ENCODE measurements around the gene OLFM2. TPM values are rescaled to one million over a fixed set of nuclear protein-coding genes. Genes with fewer than 3 reads are reported as not detected.
"Not testable (repeated sequence)": the region's sequence is repeated elsewhere in the genome, so short reads cannot be mapped to it uniquely, and the experiment has no call there.

Gene OLFM2
- total RNA-seq, 1 donor from 2014 or later = 55.0 TPM

DNA sequence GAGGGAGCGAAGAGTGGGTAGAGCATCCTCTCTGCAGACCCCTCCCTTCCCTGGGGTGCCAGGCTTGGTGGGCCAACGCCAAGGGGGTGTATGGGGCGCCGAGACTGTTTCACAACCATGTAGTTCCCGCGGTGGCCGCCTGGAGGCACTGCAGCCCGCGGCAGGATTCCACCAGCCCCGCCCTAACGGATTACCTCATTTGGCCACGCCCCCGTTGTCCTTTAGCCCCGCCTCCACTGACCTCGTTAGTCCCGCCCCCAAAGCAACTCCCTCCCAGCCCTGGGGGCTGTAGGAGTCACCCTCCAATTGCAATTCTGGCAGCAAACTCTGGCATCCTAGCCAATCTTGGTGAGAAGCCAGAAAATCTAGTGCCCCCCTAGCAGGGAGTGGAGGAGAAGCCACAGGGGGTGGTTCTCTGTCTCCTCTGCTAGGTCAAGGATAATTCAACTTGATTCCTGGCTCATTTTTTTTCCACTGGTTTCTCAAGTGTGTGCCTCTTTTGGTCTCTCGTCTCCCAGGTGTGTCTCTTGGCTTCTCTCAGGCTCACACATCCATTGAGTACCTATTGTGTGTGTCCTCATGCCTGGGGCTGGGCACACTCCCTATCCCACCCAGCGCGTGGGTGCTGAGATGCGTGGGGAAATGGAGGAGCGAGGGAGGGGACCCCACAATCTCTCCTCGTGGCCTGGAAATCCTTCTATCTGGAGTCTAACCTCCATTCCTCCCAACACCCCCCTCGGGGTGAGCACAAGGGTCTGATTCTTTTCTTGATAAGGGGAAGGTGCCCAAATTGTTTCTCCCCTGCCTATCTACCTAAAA lies 2.0 kb downstream of the OLFM2 start:
- TF ChIP-seq, protein P1, sequence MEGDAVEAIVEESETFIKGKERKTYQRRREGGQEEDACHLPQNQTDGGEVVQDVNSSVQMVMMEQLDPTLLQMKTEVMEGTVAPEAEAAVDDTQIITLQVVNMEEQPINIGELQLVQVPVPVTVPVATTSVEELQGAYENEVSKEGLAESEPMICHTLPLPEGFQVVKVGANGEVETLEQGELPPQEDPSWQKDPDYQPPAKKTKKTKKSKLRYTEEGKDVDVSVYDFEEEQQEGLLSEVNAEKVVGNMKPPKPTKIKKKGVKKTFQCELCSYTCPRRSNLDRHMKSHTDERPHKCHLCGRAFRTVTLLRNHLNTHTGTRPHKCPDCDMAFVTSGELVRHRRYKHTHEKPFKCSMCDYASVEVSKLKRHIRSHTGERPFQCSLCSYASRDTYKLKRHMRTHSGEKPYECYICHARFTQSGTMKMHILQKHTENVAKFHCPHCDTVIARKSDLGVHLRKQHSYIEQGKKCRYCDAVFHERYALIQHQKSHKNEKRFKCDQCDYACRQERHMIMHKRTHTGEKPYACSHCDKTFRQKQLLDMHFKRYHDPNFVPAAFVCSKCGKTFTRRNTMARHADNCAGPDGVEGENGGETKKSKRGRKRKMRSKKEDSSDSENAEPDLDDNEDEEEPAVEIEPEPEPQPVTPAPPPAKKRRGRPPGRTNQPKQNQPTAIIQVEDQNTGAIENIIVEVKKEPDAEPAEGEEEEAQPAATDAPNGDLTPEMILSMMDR (IDR thresholded peaks at IDR 0.05; ENCODE audit: unreplicated experiment) = peak; percentile 86
- H3K9me3 Mint-ChIP-seq (ENCODE audit: low read depth) = no peaks in the 10 kb centered on the region
- DNase-seq (ENCODE audit: low spot score, unreplicated experiment) = peak; percentile 76
- peak overlapping the region; percentile 95 for H3K4me3 Mint-ChIP-seq (ENCODE audit: low read depth)
- peaks cover 1% of the 10 kb centered on the region for H3K36me3 Mint-ChIP-seq (ENCODE audit: insufficient read depth)
- peaks cover 12% of the 10 kb centered on the region for H3K4me1 Mint-ChIP-seq (ENCODE audit: low read depth)
- H3K27ac Mint-ChIP-seq = peak overlapping the region; percentile 69
- peaks cover 20% of the 10 kb centered on the region for H3K27me3 Mint-ChIP-seq

DNA sequence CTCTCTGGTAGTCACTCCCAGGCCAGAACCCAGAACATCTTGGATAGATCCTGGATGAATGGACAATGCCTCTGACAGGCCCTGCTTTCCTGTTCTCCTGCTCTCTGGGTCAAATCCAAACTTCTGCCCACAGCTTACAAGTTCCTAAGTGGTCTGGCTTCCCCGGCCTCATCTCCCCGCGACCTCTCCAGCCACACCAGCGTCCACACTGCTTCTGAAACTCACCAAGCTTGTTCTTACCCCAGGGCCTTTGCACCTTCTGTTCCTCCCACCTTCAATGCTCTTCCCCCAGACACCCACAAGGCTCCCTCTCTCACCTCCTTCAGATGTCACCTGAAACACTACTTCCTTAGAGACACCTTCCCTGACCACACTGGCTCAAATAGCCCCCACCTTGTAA lies 3.5 kb downstream of the OLFM2 start:
- Mint-ChIP-seq H3K27me3 (peaks cover 17% of the 10 kb centered on the region), H3K4me1 (ENCODE audit: low read depth) (peaks cover 12% of the 10 kb centered on the region), H3K4me3 (ENCODE audit: low read depth) (no peak overlapping the region), H3K9me3 (ENCODE audit: low read depth) (no peaks in the 10 kb centered on the region), H3K36me3 (ENCODE audit: insufficient read depth) (peaks cover 5% of the 10 kb centered on the region), H3K27ac (no peak overlapping the region)
- no peak for DNase-seq (ENCODE audit: low spot score, unreplicated experiment)
- TF ChIP-seq, protein P1 (IDR thresholded peaks at IDR 0.05; ENCODE audit: unreplicated experiment) = no peak

DNA sequence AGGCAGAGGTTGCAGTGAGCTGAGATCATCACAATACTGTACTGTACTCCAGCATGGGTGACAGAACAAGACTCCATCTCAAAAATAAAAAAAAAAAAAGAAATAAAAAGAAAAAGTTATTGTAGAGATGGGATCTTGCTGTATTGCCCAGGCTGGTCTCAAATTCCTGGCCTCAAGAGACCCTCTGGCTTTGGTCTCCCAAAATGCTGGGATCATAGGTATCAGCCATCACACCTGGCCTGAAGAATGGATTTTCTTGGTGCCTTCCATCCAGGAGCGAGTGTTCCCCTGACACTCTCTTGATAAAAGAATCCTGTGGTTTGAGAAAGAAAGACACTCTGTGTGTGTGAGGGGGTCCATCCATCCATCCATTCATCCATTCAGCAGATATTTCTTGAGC lies 4.7 kb downstream of the OLFM2 start:
- Mint-ChIP-seq H3K27me3 (peaks cover 8% of the 10 kb centered on the region), H3K27ac (no peak overlapping the region), H3K9me3 (ENCODE audit: low read depth) (no peaks in the 10 kb centered on the region), H3K36me3 (ENCODE audit: insufficient read depth) (peaks cover 5% of the 10 kb centered on the region), H3K4me1 (ENCODE audit: low read depth) (peaks cover 12% of the 10 kb centered on the region), H3K4me3 (ENCODE audit: low read depth) (no peak overlapping the region)
- DNase-seq (ENCODE audit: low spot score, unreplicated experiment) = no peak
- TF ChIP-seq, protein P1 (IDR thresholded peaks at IDR 0.05; ENCODE audit: unreplicated experiment) = no peak

DNA sequence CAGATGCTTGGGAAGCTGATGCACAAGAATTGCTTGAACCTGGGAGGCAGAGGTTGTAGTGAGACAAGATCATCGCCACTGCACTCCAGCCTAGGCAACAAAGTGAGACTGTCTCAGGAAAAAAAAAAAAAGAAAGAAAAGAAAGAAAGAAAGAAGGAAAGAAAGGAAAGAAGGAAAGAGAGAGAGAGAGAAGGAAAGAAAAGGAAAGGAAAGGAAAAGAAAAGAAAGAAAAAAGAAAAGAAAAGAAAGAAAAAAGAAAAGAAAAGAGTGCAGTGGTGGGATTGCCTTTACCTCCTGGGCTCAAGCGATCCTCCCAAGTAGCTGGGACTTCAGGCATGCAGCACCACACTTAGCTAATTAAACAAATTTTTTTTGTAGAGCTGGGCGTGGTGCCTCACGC lies 12.9 kb downstream of the OLFM2 start:
- Mint-ChIP-seq H3K36me3 (ENCODE audit: insufficient read depth) (peaks cover 6% of the 10 kb centered on the region), H3K27me3 (no peaks in the 10 kb centered on the region), H3K4me3 (ENCODE audit: low read depth) (no peak overlapping the region), H3K4me1 (ENCODE audit: low read depth) (no peaks in the 10 kb centered on the region), H3K9me3 (ENCODE audit: low read depth) (no peaks in the 10 kb centered on the region), H3K27ac (no peak overlapping the region)
- TF ChIP-seq, protein P1 (IDR thresholded peaks at IDR 0.05; ENCODE audit: unreplicated experiment) = no peak
- DNase-seq (ENCODE audit: low spot score, unreplicated experiment) = no peak

DNA sequence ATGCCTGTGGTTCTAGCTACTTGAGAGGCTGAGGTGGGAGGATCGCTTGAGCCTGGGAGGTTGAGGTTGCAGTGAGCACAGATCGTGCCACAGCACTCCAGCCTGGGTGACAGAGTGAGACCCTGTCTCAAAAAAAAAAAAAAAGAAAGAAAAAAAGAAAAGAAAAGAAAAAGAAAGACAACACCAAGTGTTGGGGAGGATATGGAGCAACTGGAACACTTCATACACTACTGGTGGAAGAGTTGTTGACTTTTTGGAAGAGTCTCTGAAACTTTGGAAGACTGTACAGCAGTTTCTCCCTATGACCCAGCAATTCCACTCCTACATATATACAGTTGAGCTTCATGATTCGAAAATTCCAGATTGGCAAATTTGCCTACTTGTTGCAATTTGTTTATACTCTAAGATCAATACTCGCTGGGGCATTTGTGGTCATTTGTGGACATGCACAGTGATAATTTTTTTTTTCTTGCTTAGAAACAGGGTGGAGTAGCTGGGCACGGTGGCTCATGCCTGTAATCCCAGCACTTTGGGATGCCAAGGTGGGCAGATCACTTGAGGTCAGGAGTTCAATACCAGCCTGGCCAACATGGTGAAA lies 13.4 kb downstream of the OLFM2 start:
- not testable (repeated sequence) for H3K4me1 Mint-ChIP-seq (ENCODE audit: low read depth); H3K9me3 Mint-ChIP-seq (ENCODE audit: low read depth); H3K36me3 Mint-ChIP-seq (ENCODE audit: insufficient read depth); H3K27ac Mint-ChIP-seq; DNase-seq (ENCODE audit: low spot score, unreplicated experiment); H3K27me3 Mint-ChIP-seq; H3K4me3 Mint-ChIP-seq (ENCODE audit: low read depth)

Measured in progenitor cell of endocrine pancreas (in vitro differentiated cells).